ENCODE measurements around the gene CTDSPL2. TPM values are rescaled to one million over a fixed set of nuclear protein-coding genes. Genes with fewer than 3 reads are reported as not detected.

CTDSPL2 gene
- total RNA-seq, 1 donor from 2014 or later: 37.4 TPM

DNA sequence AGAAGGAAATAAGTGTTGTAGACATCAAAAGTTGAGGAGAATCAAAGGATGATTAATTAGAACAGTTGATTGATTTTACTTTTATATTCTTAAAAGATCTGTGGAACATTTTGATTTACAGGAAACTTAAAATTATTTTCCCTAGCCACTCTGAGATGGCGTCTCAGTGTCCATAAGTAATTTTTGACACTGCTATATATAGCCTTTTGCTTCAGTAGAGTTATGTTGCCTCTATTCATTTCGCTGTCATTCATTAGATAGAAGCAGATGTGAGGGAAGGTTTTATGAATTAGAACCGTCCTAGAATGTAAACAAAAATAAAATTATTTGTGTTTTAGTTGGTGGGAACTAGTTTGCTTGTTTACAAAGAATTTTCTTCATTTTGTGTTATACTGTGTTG lies 58.5 kb downstream of the CTDSPL2 start:
- H3K27ac Mint-ChIP-seq (ENCODE audit: unreplicated experiment): no peak overlapping the region
- H3K27me3 Mint-ChIP-seq (ENCODE audit: unreplicated experiment): no peaks in the 10 kb centered on the region
- no peaks in the 10 kb centered on the region for H3K36me3 Mint-ChIP-seq (ENCODE audit: unreplicated experiment)
- no peak overlapping the region for H3K4me3 Mint-ChIP-seq (ENCODE audit: unreplicated experiment)
- no peaks in the 10 kb centered on the region for H3K9me3 Mint-ChIP-seq (ENCODE audit: unreplicated experiment)
- no peaks in the 10 kb centered on the region for H3K4me1 Mint-ChIP-seq (ENCODE audit: low read depth, unreplicated experiment)
- DNase-seq: no peak
- TF ChIP-seq CTCF (IDR thresholded peaks at IDR 0.05; ENCODE audit: partially characterized antibody, unreplicated experiment): no peak

DNA sequence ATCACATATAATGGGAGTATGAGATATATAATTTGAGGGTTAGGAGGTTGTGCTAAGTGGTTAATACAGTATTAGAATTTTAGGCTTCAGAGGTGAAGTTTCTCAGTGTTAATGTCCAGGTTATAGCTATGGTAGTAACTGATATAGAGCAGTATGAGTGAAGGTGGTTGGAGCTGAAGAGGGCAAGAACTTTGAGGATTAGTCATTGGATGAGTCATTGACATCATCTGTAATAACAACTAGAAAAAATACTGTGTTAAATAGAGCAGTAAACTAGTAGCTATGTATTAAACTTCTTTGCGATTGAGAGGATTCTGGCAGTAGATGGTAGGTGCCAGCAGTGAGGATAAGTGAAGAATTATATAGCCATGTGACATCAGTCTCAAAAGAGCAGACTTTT lies 62.0 kb downstream of the CTDSPL2 start:
- DNase-seq: no peak
- Mint-ChIP-seq H3K4me1 (ENCODE audit: low read depth, unreplicated experiment) (no peaks in the 10 kb centered on the region), H3K36me3 (ENCODE audit: unreplicated experiment) (no peaks in the 10 kb centered on the region), H3K9me3 (ENCODE audit: unreplicated experiment) (no peaks in the 10 kb centered on the region), H3K27me3 (ENCODE audit: unreplicated experiment) (no peaks in the 10 kb centered on the region), H3K27ac (ENCODE audit: unreplicated experiment) (no peak overlapping the region), H3K4me3 (ENCODE audit: unreplicated experiment) (no peak overlapping the region)
- TF ChIP-seq CTCF (IDR thresholded peaks at IDR 0.05; ENCODE audit: partially characterized antibody, unreplicated experiment): no peak

DNA sequence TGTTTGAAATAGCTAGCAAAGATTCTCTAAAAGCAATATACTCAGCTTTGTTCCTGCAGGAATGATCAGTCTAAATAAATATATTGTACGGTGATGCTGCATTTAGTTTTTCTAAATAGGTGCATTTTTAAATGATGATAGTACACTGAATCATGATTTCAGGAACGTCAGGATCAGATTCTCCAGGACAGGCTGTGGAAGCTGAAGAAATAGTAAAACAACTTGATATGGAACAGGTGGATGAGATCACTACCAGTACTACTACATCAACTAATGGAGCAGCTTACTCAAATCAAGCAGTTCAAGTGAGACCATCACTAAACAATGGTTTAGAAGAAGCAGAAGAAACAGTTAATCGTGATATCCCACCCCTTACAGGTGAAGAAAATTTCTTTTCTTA lies 63.2 kb downstream of the CTDSPL2 start:
- Mint-ChIP-seq H3K4me1 (ENCODE audit: low read depth, unreplicated experiment) (no peaks in the 10 kb centered on the region), H3K27ac (ENCODE audit: unreplicated experiment) (no peak overlapping the region), H3K27me3 (ENCODE audit: unreplicated experiment) (no peaks in the 10 kb centered on the region), H3K9me3 (ENCODE audit: unreplicated experiment) (no peaks in the 10 kb centered on the region), H3K36me3 (ENCODE audit: unreplicated experiment) (no peaks in the 10 kb centered on the region), H3K4me3 (ENCODE audit: unreplicated experiment) (no peak overlapping the region)
- no peak for TF ChIP-seq CTCF (IDR thresholded peaks at IDR 0.05; ENCODE audit: partially characterized antibody, unreplicated experiment)
- DNase-seq: no peak

DNA sequence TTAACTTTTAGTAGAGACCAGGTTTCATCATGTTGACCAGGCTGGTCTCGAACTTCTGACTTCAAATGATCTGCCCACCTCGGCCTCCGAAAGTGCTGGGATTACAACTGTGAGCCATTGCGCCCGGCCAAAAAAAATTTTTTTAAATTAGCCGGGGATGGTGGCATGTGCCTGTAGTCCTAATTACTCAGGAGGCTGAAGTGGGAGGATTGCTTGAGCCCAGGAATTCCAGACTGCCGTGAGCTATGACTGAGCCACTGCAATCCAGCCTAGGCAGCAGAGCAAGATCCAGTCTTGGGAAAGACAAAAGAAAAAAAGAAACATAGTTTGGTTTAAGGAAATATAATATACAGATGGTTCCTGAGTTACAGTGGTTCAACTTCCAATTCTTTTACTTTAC lies 64.6 kb downstream of the CTDSPL2 start:
- Mint-ChIP-seq H3K4me1 (ENCODE audit: low read depth, unreplicated experiment) (no peaks in the 10 kb centered on the region), H3K27ac (ENCODE audit: unreplicated experiment) (no peak overlapping the region), H3K36me3 (ENCODE audit: unreplicated experiment) (no peaks in the 10 kb centered on the region), H3K27me3 (ENCODE audit: unreplicated experiment) (no peaks in the 10 kb centered on the region), H3K4me3 (ENCODE audit: unreplicated experiment) (no peak overlapping the region), H3K9me3 (ENCODE audit: unreplicated experiment) (no peaks in the 10 kb centered on the region)
- no peak for DNase-seq
- TF ChIP-seq CTCF (IDR thresholded peaks at IDR 0.05; ENCODE audit: partially characterized antibody, unreplicated experiment): no peak

- TF ChIP-seq CTCF (IDR thresholded peaks at IDR 0.05; ENCODE audit: partially characterized antibody, unreplicated experiment): no peak
- no peaks in the 10 kb centered on the region for H3K27me3 Mint-ChIP-seq (ENCODE audit: unreplicated experiment)
- H3K9me3 Mint-ChIP-seq (ENCODE audit: unreplicated experiment): no peaks in the 10 kb centered on the region
- H3K36me3 Mint-ChIP-seq (ENCODE audit: unreplicated experiment): no peaks in the 10 kb centered on the region
- no peaks in the 10 kb centered on the region for H3K4me1 Mint-ChIP-seq (ENCODE audit: low read depth, unreplicated experiment)
- DNase-seq: no peak
- no peak overlapping the region for H3K4me3 Mint-ChIP-seq (ENCODE audit: unreplicated experiment)
- no peak overlapping the region for H3K27ac Mint-ChIP-seq (ENCODE audit: unreplicated experiment)
Measured at GRCh38 chr15:44492672-44493071, 65.2 kb downstream of the CTDSPL2 start.
